ENCODE results near the gene APBB2.

- no peak for TF ChIP-seq EZH2 (IDR thresholded peaks at IDR 0.05)
- TF ChIP-seq POLR2AphosphoS5 (IDR thresholded peaks at IDR 0.05; ENCODE audit: borderline replicate concordance, low read depth, low read length): no peak
- no peak for TF ChIP-seq FOXP2 (optimal IDR thresholded peaks at IDR 0.05; ENCODE audit: control extremely low read depth, extremely low read length, insufficient read depth)
These were observed 375.6 kb downstream of the APBB2 start for GRCh38 chr4:40838742-40839141.
